ENCODE measurements around the gene ALX3. TPM values are rescaled to one million over a fixed set of nuclear protein-coding genes. Genes with fewer than 3 reads are reported as not detected.

The ALX3 gene
- total RNA-seq, 2 donors from 2014 or later: not detected

GRCh38 chr1:110100335-110100734, 29.9 kb upstream of the ALX3 start:
- Mint-ChIP-seq H3K27ac (no peak overlapping the region), H3K4me1 (ENCODE audit: low read depth) (no peaks in the 10 kb centered on the region), H3K4me3 (no peak overlapping the region), H3K9me3 (no peaks in the 10 kb centered on the region), H3K27me3 (ENCODE audit: low read depth) (no peaks in the 10 kb centered on the region), H3K36me3 (ENCODE audit: insufficient read depth in 2 of 2) (no peaks in the 10 kb centered on the region)
- no peak for DNase-seq
- no peak for ATAC-seq (replicated peaks in 1 of 2)

- Mint-ChIP-seq H3K27ac (no peak overlapping the region), H3K4me3 (no peak overlapping the region), H3K27me3 (ENCODE audit: low read depth) (no peaks in the 10 kb centered on the region), H3K36me3 (ENCODE audit: insufficient read depth in 2 of 2) (no peaks in the 10 kb centered on the region), H3K4me1 (ENCODE audit: low read depth) (no peaks in the 10 kb centered on the region), H3K9me3 (no peaks in the 10 kb centered on the region)
- no peak for DNase-seq
- ATAC-seq (replicated peaks in 1 of 2): no peak
These were observed 28.0 kb upstream of the ALX3 start for GRCh38 chr1:110098222-110099026.

GRCh38 chr1:110097507-110098221, 27.2 kb upstream of the ALX3 start:
- no peak for ATAC-seq (replicated peaks in 1 of 2)
- peaks cover 6% of the 10 kb centered on the region for H3K27me3 Mint-ChIP-seq (ENCODE audit: low read depth)
- no peak overlapping the region for H3K4me3 Mint-ChIP-seq
- H3K9me3 Mint-ChIP-seq: no peaks in the 10 kb centered on the region
- no peaks in the 10 kb centered on the region for H3K36me3 Mint-ChIP-seq (ENCODE audit: insufficient read depth in 2 of 2)
- no peaks in the 10 kb centered on the region for H3K4me1 Mint-ChIP-seq (ENCODE audit: low read depth)
- H3K27ac Mint-ChIP-seq: no peak overlapping the region
- no peak for DNase-seq

GRCh38 chr1:110094931-110095654, 24.6 kb upstream of the ALX3 start:
- no peaks in the 10 kb centered on the region for H3K9me3 Mint-ChIP-seq
- H3K4me1 Mint-ChIP-seq (ENCODE audit: low read depth): no peaks in the 10 kb centered on the region
- H3K4me3 Mint-ChIP-seq: no peak overlapping the region
- ATAC-seq (replicated peaks in 1 of 2) (no peak), DNase-seq (no peak)
- H3K36me3 Mint-ChIP-seq (ENCODE audit: insufficient read depth in 2 of 2): no peaks in the 10 kb centered on the region
- no peak overlapping the region for H3K27ac Mint-ChIP-seq
- peaks cover 14% of the 10 kb centered on the region for H3K27me3 Mint-ChIP-seq (ENCODE audit: low read depth)

- peaks cover 16% of the 10 kb centered on the region for H3K27me3 Mint-ChIP-seq (ENCODE audit: low read depth)
These were observed 22.5 kb upstream of the ALX3 start for GRCh38 chr1:110092991-110093390.

GRCh38 chr1:110091791-110092190, 21.3 kb upstream of the ALX3 start:
- Mint-ChIP-seq H3K9me3 (no peaks in the 10 kb centered on the region), H3K36me3 (ENCODE audit: insufficient read depth in 2 of 2) (no peaks in the 10 kb centered on the region), H3K4me3 (no peak overlapping the region), H3K27me3 (ENCODE audit: low read depth) (peaks cover 26% of the 10 kb centered on the region), H3K27ac (no peak overlapping the region), H3K4me1 (ENCODE audit: low read depth) (peaks cover 4% of the 10 kb centered on the region)
- DNase-seq (no peak), ATAC-seq (replicated peaks in 1 of 2) (no peak)

More at GRCh38 chr1:110092991-110093390, 22.5 kb upstream of the ALX3 start:
- Mint-ChIP-seq H3K36me3 (ENCODE audit: insufficient read depth in 2 of 2) (no peaks in the 10 kb centered on the region), H3K27ac (no peak overlapping the region), H3K4me1 (ENCODE audit: low read depth) (peaks cover under 1% of the 10 kb centered on the region), H3K9me3 (no peaks in the 10 kb centered on the region), H3K4me3 (no peak overlapping the region)
- ATAC-seq (replicated peaks in 1 of 2) (no peak), DNase-seq (no peak)

GRCh38 chr1:110091381-110091780, 20.9 kb upstream of the ALX3 start:
- Mint-ChIP-seq H3K27me3 (ENCODE audit: low read depth) (peaks cover 30% of the 10 kb centered on the region), H3K4me3 (no peak overlapping the region), H3K27ac (no peak overlapping the region), H3K36me3 (ENCODE audit: insufficient read depth in 2 of 2) (no peaks in the 10 kb centered on the region), H3K4me1 (ENCODE audit: low read depth) (peaks cover 4% of the 10 kb centered on the region), H3K9me3 (no peaks in the 10 kb centered on the region)
- DNase-seq (no peak), ATAC-seq (replicated peaks in 1 of 2) (no peak)

- DNase-seq: no peak
- peaks cover 47% of the 10 kb centered on the region for H3K27me3 Mint-ChIP-seq (ENCODE audit: low read depth)
These were observed 19.2 kb upstream of the ALX3 start for GRCh38 chr1:110089561-110090275.

GRCh38 chr1:110088739-110089316, 18.4 kb upstream of the ALX3 start:
- DNase-seq: no peak
- H3K4me3 Mint-ChIP-seq: no peak overlapping the region
- peaks cover 8% of the 10 kb centered on the region for H3K4me1 Mint-ChIP-seq (ENCODE audit: low read depth)
- ATAC-seq (replicated peaks in 1 of 2): no peak
- peaks cover 50% of the 10 kb centered on the region for H3K27me3 Mint-ChIP-seq (ENCODE audit: low read depth)
- no peaks in the 10 kb centered on the region for H3K9me3 Mint-ChIP-seq
- peaks cover 0 to 3% of the 10 kb centered on the region in 2 donors for H3K36me3 Mint-ChIP-seq (ENCODE audit: insufficient read depth in 2 of 2)
- no peak overlapping the region for H3K27ac Mint-ChIP-seq

More at GRCh38 chr1:110089561-110090275, 19.2 kb upstream of the ALX3 start:
- Mint-ChIP-seq H3K4me3 (no peak overlapping the region), H3K4me1 (ENCODE audit: low read depth) (peaks cover 4% of the 10 kb centered on the region), H3K27ac (no peak overlapping the region), H3K36me3 (ENCODE audit: insufficient read depth in 2 of 2) (peaks cover 0 to 1% of the 10 kb centered on the region in 2 donors), H3K9me3 (no peaks in the 10 kb centered on the region)
- ATAC-seq (replicated peaks in 1 of 2): no peak

- no peaks in the 10 kb centered on the region for H3K9me3 Mint-ChIP-seq
- no peak overlapping the region for H3K4me3 Mint-ChIP-seq
- peaks cover 16% of the 10 kb centered on the region for H3K4me1 Mint-ChIP-seq (ENCODE audit: low read depth)
- DNase-seq (peak; percentile 54 to 68), ATAC-seq (replicated peaks in 1 of 2) (peak; percentile 54 to 64)
- no peak overlapping the region for H3K27ac Mint-ChIP-seq
- H3K36me3 Mint-ChIP-seq (ENCODE audit: insufficient read depth in 2 of 2): peaks cover 0 to 5% of the 10 kb centered on the region in 2 donors
- peaks cover 56% of the 10 kb centered on the region for H3K27me3 Mint-ChIP-seq (ENCODE audit: low read depth)
These were observed 17.6 kb upstream of the ALX3 start for GRCh38 chr1:110087812-110088738.

- Mint-ChIP-seq H3K36me3 (ENCODE audit: insufficient read depth in 2 of 2) (peaks cover 0 to 5% of the 10 kb centered on the region in 2 donors), H3K27ac (no peak overlapping the region), H3K4me1 (ENCODE audit: low read depth) (peaks cover 21% of the 10 kb centered on the region), H3K27me3 (ENCODE audit: low read depth) (peaks cover 56% of the 10 kb centered on the region), H3K9me3 (no peaks in the 10 kb centered on the region), H3K4me3 (no peak overlapping the region)
- ATAC-seq (replicated peaks in 1 of 2): no peak
- DNase-seq: no peak
These were observed 16.5 kb upstream of the ALX3 start for GRCh38 chr1:110086961-110087360.

Measured in activated T-cell treated with anti-CD3 and anti-CD28 coated beads, Interleukin-2, amount 50 U/mL, for 72 hours (primary cell).